ENCODE measurements around the gene SELENOW.
"Not testable (repeated sequence)": the region's sequence is repeated elsewhere in the genome, so short reads cannot be mapped to it uniquely, and the experiment has no call there.

Gene SELENOW

DNA sequence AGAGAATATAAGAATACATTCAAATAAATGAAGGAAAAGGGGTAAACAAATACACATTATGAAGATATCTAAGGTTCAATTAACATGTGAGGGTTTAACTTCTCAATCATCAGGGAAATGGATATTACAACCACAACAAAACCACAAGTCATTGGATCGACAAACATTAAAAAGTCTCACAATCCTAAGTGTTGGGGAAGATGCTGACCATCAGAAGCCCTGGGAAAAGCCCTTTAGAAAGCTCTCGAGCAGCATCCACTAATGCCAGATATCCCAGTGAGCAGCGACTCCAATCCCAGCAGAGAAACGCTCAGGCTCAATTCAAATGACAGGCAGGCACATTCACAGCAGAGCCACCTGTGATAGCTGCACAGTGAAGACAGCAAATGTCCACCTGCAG, 22.8 kb downstream of the SELENOW start:
- Histone ChIP-seq H2AFZ (ENCODE audit: low read depth, low read length, severe bottlenecking) (no peak overlapping the region), H3K4me3 (ENCODE audit: insufficient read depth, low read length, poor library complexity, severe bottlenecking) (no peak overlapping the region), H3K27me3 (ENCODE audit: low read length) (no peaks in the 10 kb centered on the region), H3F3A (ENCODE audit: insufficient read depth) (no peaks in the 10 kb centered on the region), H4K20me1 (ENCODE audit: low read depth, low read length) (no peaks in the 10 kb centered on the region), H3K4me2 (ENCODE audit: low read depth, low read length, poor library complexity, severe bottlenecking) (no peak overlapping the region), H3K27ac (ENCODE audit: low read depth, low read length) (no peak overlapping the region), H3K36me3 (ENCODE audit: low read length) (no peaks in the 10 kb centered on the region), H3K79me2 (ENCODE audit: insufficient read depth, low read length) (no peaks in the 10 kb centered on the region), H3K9me2 (replicated peaks; ENCODE audit: insufficient read depth, low read length) (no peaks in the 10 kb centered on the region), H3K9me3 (ENCODE audit: insufficient read depth, low read length) (no peaks in the 10 kb centered on the region), H3K9ac (ENCODE audit: low read length) (no peak overlapping the region)
- no peak for TF ChIP-seq EZH2phosphoT487 (conservative IDR thresholded peaks at IDR 0.05; ENCODE audit: low read length)
- TF ChIP-seq, protein P1, sequence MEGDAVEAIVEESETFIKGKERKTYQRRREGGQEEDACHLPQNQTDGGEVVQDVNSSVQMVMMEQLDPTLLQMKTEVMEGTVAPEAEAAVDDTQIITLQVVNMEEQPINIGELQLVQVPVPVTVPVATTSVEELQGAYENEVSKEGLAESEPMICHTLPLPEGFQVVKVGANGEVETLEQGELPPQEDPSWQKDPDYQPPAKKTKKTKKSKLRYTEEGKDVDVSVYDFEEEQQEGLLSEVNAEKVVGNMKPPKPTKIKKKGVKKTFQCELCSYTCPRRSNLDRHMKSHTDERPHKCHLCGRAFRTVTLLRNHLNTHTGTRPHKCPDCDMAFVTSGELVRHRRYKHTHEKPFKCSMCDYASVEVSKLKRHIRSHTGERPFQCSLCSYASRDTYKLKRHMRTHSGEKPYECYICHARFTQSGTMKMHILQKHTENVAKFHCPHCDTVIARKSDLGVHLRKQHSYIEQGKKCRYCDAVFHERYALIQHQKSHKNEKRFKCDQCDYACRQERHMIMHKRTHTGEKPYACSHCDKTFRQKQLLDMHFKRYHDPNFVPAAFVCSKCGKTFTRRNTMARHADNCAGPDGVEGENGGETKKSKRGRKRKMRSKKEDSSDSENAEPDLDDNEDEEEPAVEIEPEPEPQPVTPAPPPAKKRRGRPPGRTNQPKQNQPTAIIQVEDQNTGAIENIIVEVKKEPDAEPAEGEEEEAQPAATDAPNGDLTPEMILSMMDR (IDR thresholded peaks at IDR 0.05; ENCODE audit: insufficient read depth, low read length, poor library complexity, severe bottlenecking): no peak

- Histone ChIP-seq H3F3A (ENCODE audit: insufficient read depth) (no peaks in the 10 kb centered on the region), H3K4me3 (ENCODE audit: insufficient read depth, low read length, poor library complexity, severe bottlenecking) (no peak overlapping the region), H3K9me2 (replicated peaks; ENCODE audit: insufficient read depth, low read length) (no peaks in the 10 kb centered on the region), H3K79me2 (ENCODE audit: insufficient read depth, low read length) (no peaks in the 10 kb centered on the region), H3K27me3 (ENCODE audit: low read length) (no peaks in the 10 kb centered on the region), H2AFZ (ENCODE audit: low read depth, low read length, severe bottlenecking) (no peak overlapping the region), H3K36me3 (ENCODE audit: low read length) (no peaks in the 10 kb centered on the region), H3K9me3 (ENCODE audit: insufficient read depth, low read length) (no peaks in the 10 kb centered on the region), H3K9ac (ENCODE audit: low read length) (no peak overlapping the region), H3K27ac (ENCODE audit: low read depth, low read length) (no peak overlapping the region), H4K20me1 (ENCODE audit: low read depth, low read length) (no peaks in the 10 kb centered on the region), H3K4me2 (ENCODE audit: low read depth, low read length, poor library complexity, severe bottlenecking) (no peak overlapping the region)
- TF ChIP-seq EZH2phosphoT487 (conservative IDR thresholded peaks at IDR 0.05; ENCODE audit: low read length): no peak
- TF ChIP-seq, protein P1 (IDR thresholded peaks at IDR 0.05; ENCODE audit: insufficient read depth, low read length, poor library complexity, severe bottlenecking): no peak
Measured at GRCh38 chr19:47802521-47803043, 24.1 kb downstream of the SELENOW start.

GRCh38 chr19:47803148-47803547, 24.6 kb downstream of the SELENOW start:
- H3K4me3 ChIP-seq (ENCODE audit: insufficient read depth, low read length, poor library complexity, severe bottlenecking); H3K79me2 ChIP-seq (ENCODE audit: insufficient read depth, low read length); H3F3A ChIP-seq (ENCODE audit: insufficient read depth); H3K36me3 ChIP-seq (ENCODE audit: low read length); H3K27ac ChIP-seq (ENCODE audit: low read depth, low read length); H3K9me3 ChIP-seq (ENCODE audit: insufficient read depth, low read length); H3K9me2 ChIP-seq (replicated peaks; ENCODE audit: insufficient read depth, low read length); H3K9ac ChIP-seq (ENCODE audit: low read length); H4K20me1 ChIP-seq (ENCODE audit: low read depth, low read length); H2AFZ ChIP-seq (ENCODE audit: low read depth, low read length, severe bottlenecking); H3K27me3 ChIP-seq (ENCODE audit: low read length); H3K4me2 ChIP-seq (ENCODE audit: low read depth, low read length, poor library complexity, severe bottlenecking): not testable (repeated sequence)

DNA sequence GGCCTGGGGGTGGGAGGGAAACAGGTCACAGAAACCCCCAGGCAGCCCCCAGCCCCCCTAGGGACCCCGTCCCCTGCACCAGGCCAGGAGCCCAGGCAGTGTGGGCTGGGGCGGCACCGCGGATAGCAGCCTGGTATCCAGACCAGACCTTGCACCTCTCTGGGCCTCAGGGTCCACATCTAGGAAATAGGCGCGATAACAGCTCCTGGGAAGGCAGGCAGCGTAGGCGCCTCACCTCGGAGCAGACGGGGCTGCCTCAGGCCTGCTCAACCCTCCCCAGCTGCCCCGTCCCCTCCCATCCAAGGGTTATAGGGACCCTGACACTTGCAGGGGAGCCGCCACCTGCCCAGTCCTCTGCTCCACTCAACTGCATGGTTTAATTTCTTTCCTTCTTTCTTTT, 25.2 kb downstream of the SELENOW start:
- not testable (repeated sequence) for H3K4me2 ChIP-seq (ENCODE audit: low read depth, low read length, poor library complexity, severe bottlenecking); H3K27ac ChIP-seq (ENCODE audit: low read depth, low read length); H3K9me2 ChIP-seq (replicated peaks; ENCODE audit: insufficient read depth, low read length); H3K9ac ChIP-seq (ENCODE audit: low read length); H4K20me1 ChIP-seq (ENCODE audit: low read depth, low read length); H3K9me3 ChIP-seq (ENCODE audit: insufficient read depth, low read length); H2AFZ ChIP-seq (ENCODE audit: low read depth, low read length, severe bottlenecking); H3K27me3 ChIP-seq (ENCODE audit: low read length); H3K36me3 ChIP-seq (ENCODE audit: low read length); H3K79me2 ChIP-seq (ENCODE audit: insufficient read depth, low read length); H3F3A ChIP-seq (ENCODE audit: insufficient read depth); H3K4me3 ChIP-seq (ENCODE audit: insufficient read depth, low read length, poor library complexity, severe bottlenecking)

DNA sequence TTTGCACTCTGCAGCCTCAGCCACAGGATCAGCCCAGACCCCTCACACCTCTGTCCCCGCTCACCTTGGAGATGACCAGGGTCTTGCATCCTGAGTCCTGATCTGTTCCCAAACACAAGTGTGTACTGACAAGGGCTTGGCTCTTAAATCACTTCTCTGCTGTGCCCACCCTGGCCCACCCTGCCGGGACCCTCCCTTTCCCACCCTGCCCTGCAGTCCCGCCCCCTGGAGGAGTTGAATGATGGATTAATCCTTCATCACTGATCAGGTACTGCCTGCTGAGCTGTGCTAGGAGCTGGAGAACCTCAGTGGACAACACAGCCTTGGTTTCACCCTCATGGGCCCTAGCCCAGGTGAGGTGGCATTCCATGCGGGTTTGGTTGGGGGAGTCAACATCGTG, 25.9 kb downstream of the SELENOW start, which contains the start of gene TPRX1:
Gene TPRX1 (minus strand): TSS at position 101 of the 400 bp plus-strand sequence. CDS start 12 bp downstream, at position 89.
- H3K4me3 ChIP-seq (ENCODE audit: insufficient read depth, low read length, poor library complexity, severe bottlenecking); H3K27ac ChIP-seq (ENCODE audit: low read depth, low read length); H2AFZ ChIP-seq (ENCODE audit: low read depth, low read length, severe bottlenecking); H3K9me2 ChIP-seq (replicated peaks; ENCODE audit: insufficient read depth, low read length); H3K27me3 ChIP-seq (ENCODE audit: low read length); H3K9ac ChIP-seq (ENCODE audit: low read length); H3F3A ChIP-seq (ENCODE audit: insufficient read depth); H3K4me2 ChIP-seq (ENCODE audit: low read depth, low read length, poor library complexity, severe bottlenecking); H3K79me2 ChIP-seq (ENCODE audit: insufficient read depth, low read length); H3K36me3 ChIP-seq (ENCODE audit: low read length); H4K20me1 ChIP-seq (ENCODE audit: low read depth, low read length); H3K9me3 ChIP-seq (ENCODE audit: insufficient read depth, low read length): not testable (repeated sequence)

Data from SU-DHL-6 (cell line).